DMS53 (cell line): ENCODE results near the gene EHD3.
A peak's percentile ranks its signal among the peaks of the same experiment; 100 is the strongest.

Source experiments
- DNase-seq: peaks from one replicate; lab custom pipeline; 2025; lab: John Stamatoyannopoulos, UW

The EHD3 gene

DNA sequence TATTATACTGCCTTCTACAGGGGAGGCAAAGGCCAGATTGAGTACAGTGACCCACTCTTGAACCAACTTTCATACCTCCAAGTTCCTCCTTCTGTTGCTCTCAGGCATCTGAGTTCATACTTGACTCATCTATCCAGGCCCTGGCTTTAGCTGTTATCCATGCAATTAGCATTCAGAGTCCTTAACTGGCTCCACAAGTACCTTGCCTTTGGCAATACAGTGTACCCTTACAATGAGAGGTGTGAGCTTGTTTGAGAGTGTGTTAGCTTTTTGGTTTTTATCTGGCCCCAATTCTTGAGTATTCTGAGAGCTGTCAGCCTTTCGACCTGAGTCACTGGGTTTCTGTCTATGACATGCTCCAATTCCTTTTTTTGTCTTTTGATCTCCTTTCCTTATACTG lies 60.2 kb downstream of the EHD3 start:
- DNase-seq: no peak

DNA sequence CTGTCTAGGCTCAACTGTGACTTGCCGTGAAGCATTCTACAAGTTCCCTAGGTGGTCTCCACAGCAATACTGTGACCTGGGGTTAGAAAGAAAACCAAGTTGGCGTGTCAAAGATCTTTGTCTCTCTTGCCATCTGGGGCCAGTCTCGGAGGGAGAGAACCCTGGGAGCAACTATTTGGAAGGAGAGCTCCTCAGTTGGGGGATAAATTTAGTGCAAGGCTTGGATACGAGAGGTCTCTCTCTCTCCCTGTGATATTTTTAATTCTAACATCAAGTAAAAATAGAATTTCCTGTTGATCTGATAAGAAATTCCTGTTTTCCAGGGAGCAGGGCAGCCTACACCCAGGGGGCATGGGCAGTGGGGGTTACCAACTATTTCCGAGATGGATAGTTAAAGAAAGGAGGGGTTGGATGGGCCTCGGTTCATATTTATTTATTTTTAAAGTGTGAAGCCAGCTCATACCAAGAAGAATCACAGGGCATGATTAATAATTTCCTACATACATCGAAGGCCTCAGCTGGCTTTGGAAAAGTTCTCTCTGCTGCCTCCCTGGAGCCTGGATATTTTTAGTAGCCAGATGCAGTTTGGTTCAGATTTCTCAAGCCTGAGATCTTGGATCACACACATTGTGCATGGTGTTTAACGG lies 62.8 kb downstream of the EHD3 start:
- DNase-seq: no peak

DNA sequence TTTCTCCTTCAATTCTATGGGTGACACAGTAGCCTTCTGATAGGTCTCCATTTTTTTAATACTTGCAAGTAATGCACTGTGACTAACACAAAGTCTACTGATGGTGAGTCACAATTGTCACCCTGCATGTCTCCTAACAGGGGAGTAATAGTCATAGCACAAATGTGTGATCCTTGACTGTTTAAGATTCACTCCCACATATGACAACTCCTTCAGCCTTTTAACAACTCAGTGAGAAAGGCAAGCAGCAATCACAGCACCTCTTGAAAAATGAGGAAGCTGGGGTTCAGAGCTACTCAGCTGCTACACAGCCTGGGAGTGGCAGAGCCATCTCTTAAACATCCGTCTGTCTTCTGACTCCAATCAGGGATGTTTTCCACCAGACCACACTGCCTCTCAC lies 63.8 kb downstream of the EHD3 start:
- DNase-seq: peak; percentile 11

DNA sequence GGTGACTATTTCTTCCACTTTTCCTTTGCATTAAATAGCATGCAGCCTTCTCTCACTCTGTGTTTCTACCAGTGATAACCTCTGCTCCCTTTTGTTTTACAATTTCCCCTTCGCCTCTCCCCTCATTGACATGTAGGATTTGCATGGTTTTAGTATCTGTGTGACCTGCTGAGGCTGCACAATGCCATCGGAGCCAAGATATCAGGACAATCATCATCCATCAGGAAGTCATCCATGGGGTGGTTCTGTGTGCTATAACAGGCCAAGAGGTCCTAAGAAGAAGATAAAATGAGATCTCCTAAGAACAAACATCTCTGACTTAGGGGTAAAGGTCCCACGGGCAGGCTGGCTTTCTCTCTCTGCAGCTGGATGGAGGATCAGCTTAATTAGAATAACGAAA lies 65.6 kb downstream of the EHD3 start:
- no peak for DNase-seq

- DNase-seq: no peak
Measured at GRCh38 chr2:31300309-31300708, 66.4 kb downstream of the EHD3 start.

DNA sequence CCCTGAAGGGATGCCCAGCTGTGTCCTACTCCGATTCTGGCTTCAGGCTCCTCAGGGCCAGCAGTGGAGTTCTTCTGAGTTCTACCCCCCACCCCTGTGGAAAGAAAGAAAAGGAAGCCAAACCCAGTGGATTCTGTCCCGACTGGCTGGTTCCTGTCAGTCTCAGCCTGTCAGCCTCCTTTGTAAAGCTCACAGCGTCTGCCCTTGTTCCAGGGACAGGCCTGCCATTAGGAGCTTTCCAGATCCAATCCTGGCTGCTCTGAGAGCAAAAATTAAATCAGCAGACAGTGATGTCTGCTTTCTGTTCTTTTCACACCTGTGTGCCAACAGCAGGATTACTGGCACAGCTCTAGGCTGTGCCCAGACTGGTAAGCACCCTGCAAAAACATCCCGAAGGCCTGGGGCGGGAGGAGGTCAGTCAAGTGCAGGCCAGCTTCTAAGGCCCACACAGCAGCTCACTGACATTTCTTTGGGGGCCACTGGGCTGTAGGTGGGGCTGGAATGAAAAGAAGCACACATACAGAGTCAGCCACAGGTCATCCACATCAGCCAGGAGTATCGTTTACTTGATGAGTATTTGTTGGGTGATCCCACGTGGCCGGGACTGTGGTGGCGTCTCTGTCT lies 69.1 kb downstream of the EHD3 start:
- DNase-seq: no peak

GRCh38 chr2:31304816-31305215 lies 70.9 kb downstream of the EHD3 start:
- no peak for DNase-seq

- peak; percentile 38 for DNase-seq
Measured at GRCh38 chr2:31312898-31313297, 78.9 kb downstream of the EHD3 start.

DNA sequence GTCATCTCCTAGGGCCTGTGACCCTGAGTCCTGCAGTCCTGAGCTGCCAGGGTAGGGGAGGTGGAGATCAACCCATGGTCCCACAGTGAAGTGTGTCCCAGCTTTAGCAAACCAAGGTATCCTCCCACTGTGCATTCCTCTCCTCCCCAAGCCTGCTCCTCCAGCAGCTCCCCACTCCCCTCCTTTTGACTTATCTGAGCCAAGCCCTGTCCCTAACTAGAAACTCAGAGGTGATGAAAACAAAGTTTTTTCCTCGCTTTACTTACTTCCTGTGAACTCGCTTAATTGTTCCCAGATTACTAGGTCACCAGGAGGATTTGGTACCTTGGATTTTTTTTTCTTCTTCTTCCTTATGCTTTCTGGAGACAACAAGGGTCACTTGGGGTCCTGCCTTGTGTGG lies 80.8 kb downstream of the EHD3 start:
- no peak for DNase-seq

- peak; percentile 15 for DNase-seq
Measured at GRCh38 chr2:31317396-31317795, 83.4 kb downstream of the EHD3 start.

DNA sequence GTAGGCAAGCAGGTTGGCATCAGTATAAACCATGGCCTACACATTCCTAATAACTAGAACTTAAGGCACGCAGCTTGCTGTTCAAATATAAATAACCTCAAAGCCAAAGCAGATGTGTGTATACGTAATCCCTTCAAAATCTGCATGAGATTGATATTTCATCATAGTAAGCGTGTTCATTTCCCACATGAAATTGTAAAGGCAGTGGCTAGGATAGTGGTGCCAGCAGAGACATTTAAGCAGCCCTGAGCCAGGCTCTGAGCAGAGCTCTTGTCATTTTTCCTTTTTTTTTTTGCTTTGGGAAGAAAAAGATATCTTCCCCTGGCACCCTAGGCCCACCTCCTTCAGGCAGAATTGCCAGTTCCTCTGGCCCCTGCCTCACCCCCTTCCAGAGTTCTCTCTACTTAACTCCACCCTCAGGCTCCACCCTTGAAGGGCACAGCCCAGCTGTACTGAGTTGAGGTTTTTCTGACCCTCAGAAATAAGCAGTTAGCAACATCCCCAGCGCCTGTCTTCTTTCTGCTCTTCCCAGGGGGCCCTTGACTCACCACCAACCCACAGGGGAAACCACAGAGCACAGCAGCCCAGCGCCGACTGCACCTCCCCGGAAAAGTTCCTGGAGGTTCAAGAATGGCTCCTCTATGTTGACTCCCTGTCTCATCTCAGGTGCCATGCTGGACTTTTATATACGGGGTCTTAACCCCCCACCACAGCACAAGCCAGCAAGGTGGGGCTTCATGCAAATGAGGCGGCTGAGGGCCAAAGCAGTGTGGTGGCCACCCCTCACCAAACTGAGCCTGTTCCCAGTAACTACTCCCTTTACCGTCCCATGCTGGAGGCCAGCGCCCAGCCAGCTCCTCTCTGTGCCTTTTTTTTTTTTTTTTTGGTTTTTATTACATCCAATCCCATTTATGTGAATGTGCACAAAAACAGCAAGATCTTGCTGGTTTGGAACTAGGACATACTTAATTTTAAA lies 84.7 kb downstream of the EHD3 start:
- no peak for DNase-seq
